Natural killer cell (primary cell): ENCODE measurements around the gene BEND7. TPM values are rescaled to one million over a fixed set of nuclear protein-coding genes. Genes with fewer than 3 reads are reported as not detected.

ENCODE experiments used
- ATAC-seq, 3 donors: fragments of 150-1000 bp in 2 of 3; fragments of 200-7000 bp in 1 of 3; cut with Tn5 transposase; 1 replicate in 1 of 3; 2 replicates in 2 of 3; pipeline ENCODE4 v1.10.0; 2021; ENCODE audit warnings: mild to moderate bottlenecking in 2 of 3, moderate library complexity in 2 of 3
- DNase-seq, 2 donors: peaks; one replicate each; pipeline versions ENCODE4 v3.0.0 to v3.0.0-alpha.2; 2013 to 2021; ENCODE audit warnings: mixed read lengths in 1 of 2
- H3K27ac ChIP-seq: one replicate; pipeline ENCODE4 v1.5.1; 2013; ENCODE audit warnings: mild to moderate bottlenecking, low read length
- H3K27me3 ChIP-seq: one replicate; pipeline ENCODE4 v1.6.1; 2013; ENCODE audit warnings: low read length; ENCODE audit not compliant: control insufficient read depth, insufficient read depth
- H3K36me3 ChIP-seq: one replicate; pipeline ENCODE4 v1.6.1; 2013; ENCODE audit warnings: low read length; ENCODE audit not compliant: control insufficient read depth, insufficient read depth
- H3K4me1 ChIP-seq: one replicate; pipeline ENCODE4 v1.6.1; 2013; ENCODE audit warnings: low read length; ENCODE audit not compliant: control insufficient read depth, insufficient read depth
- H3K4me3 ChIP-seq: one replicate; pipeline ENCODE4 v1.5.1; 2013; ENCODE audit warnings: low read length
- H3K9me3 ChIP-seq: one replicate; pipeline ENCODE4 v1.6.1; 2013; ENCODE audit warnings: low read length; ENCODE audit not compliant: control insufficient read depth, insufficient read depth
- H3K27ac Mint-ChIP-seq, 2 donors: one replicate each; pipeline ENCODE4 v1.8.0; 2022; ENCODE audit warnings: mild to moderate bottlenecking in 2 of 2, mixed read lengths in 2 of 2, moderate library complexity in 1 of 2
- H3K27me3 Mint-ChIP-seq, 2 donors: one replicate each; pipeline ENCODE4 v1.8.0; 2022; ENCODE audit warnings: low read depth in 2 of 2, mixed read lengths in 2 of 2
- H3K36me3 Mint-ChIP-seq: one replicate; pipeline ENCODE4 v1.8.0; 2022; ENCODE audit warnings: mixed read lengths
- H3K4me1 Mint-ChIP-seq, 2 donors: one replicate each; pipeline ENCODE4 v1.8.0; 2022; ENCODE audit warnings: mixed read lengths in 2 of 2
- H3K4me3 Mint-ChIP-seq: one replicate; pipeline ENCODE4 v1.8.0; 2022; ENCODE audit warnings: mild to moderate bottlenecking, moderate library complexity, mixed read lengths
- H3K9me3 Mint-ChIP-seq, 2 donors: one replicate each; pipeline ENCODE4 v1.8.0; 2022; ENCODE audit warnings: mixed read lengths in 2 of 2
- WGBS: methylation state at CpG from one replicate; pipeline ENCODE4 v1.1.7; 2013; ENCODE audit warnings: missing lambda C conversion rate; ENCODE audit not compliant: insufficient coverage; 5-methylcytosine and 5-hydroxymethylcytosine counted together
- intact Hi-C: fragments of 100-400 bp; cut with micrococcal nuclease; formaldehyde crosslinking; loops from one replicate; pipeline ENCODE4 v1.14.2; 2022
- total RNA-seq, 4 donors: library from RNA; stranded (reverse); fragments of 120-200 nt in 1 of 4; gene quantifications; one replicate each; pipeline versions ENCODE4 v1.2.3 to v1.2.4, GENCODE V29; 2013 to 2022
- TF ChIP-seq, protein P1 (sequence below): fragments of 200-600 bp; IDR thresholded peaks from one replicate; pipeline ENCODE4 v1.8.0; 2022; ENCODE audit warnings: antibody characterized with exemption

BEND7 gene
- total RNA-seq, 3 donors from 2014 or later (not counting 1 experiment from before 2014, with no cell fraction given) = 0.38 TPM; not detected in 2

- H3K4me3 ChIP-seq = no peak overlapping the region
- H3K27me3 Mint-ChIP-seq = peaks cover 8 to 18% of the 10 kb centered on the region in 2 donors
- H3K27ac ChIP-seq = no peak overlapping the region
- no peaks in the 10 kb centered on the region for H3K27me3 ChIP-seq
- H3K36me3 Mint-ChIP-seq = no peaks in the 10 kb centered on the region
- no peak for DNase-seq
- H3K4me1 Mint-ChIP-seq = no peaks in the 10 kb centered on the region
- H3K9me3 ChIP-seq = no peaks in the 10 kb centered on the region
- intact Hi-C loops = no loop called here
- H3K4me3 Mint-ChIP-seq = no peak overlapping the region
- ATAC-seq = no peak
- H3K4me1 ChIP-seq = no peaks in the 10 kb centered on the region
- no peaks in the 10 kb centered on the region for H3K36me3 ChIP-seq
- no peak overlapping the region for H3K27ac Mint-ChIP-seq
- H3K9me3 Mint-ChIP-seq = no peaks in the 10 kb centered on the region
- TF ChIP-seq, protein P1, sequence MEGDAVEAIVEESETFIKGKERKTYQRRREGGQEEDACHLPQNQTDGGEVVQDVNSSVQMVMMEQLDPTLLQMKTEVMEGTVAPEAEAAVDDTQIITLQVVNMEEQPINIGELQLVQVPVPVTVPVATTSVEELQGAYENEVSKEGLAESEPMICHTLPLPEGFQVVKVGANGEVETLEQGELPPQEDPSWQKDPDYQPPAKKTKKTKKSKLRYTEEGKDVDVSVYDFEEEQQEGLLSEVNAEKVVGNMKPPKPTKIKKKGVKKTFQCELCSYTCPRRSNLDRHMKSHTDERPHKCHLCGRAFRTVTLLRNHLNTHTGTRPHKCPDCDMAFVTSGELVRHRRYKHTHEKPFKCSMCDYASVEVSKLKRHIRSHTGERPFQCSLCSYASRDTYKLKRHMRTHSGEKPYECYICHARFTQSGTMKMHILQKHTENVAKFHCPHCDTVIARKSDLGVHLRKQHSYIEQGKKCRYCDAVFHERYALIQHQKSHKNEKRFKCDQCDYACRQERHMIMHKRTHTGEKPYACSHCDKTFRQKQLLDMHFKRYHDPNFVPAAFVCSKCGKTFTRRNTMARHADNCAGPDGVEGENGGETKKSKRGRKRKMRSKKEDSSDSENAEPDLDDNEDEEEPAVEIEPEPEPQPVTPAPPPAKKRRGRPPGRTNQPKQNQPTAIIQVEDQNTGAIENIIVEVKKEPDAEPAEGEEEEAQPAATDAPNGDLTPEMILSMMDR = no peak
Measured at GRCh38 chr10:13560597-13560996, 31.8 kb upstream of the BEND7 start.

DNA sequence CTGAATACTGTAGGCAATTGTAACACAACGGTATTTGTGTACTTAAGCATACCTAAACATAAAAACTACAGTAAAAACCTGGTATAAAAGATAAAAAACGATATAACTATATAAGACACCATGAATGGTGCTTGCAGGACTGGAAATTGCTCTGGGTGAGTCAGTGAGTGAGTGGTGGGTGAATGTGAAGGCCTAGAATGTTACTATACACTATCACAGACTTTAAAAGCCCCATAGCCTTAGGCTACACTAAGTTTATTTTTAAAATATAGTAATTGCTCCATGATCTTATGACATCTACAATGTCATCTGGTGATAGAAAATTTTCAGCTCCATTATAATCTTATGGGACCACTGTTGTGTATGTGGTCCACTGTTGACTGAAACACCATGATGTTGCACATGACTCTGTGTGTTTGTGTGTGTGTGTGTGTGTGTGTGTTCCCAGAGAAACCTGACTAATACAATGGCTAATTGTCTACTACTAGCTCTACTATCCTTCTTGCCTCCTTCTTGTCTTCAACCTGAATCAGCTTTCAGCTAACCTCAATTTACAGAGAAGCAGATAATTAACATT, 30.4 kb upstream of the BEND7 start:
- TF ChIP-seq, protein P1 = no peak
- Histone ChIP-seq H3K27me3 (no peaks in the 10 kb centered on the region), H3K4me3 (no peak overlapping the region), H3K4me1 (no peaks in the 10 kb centered on the region), H3K27ac (no peak overlapping the region), H3K36me3 (no peaks in the 10 kb centered on the region), H3K9me3 (no peaks in the 10 kb centered on the region)
- Mint-ChIP-seq H3K27me3 (peaks cover 3 to 12% of the 10 kb centered on the region in 2 donors), H3K4me3 (no peak overlapping the region), H3K9me3 (no peaks in the 10 kb centered on the region), H3K36me3 (no peaks in the 10 kb centered on the region), H3K27ac (no peak overlapping the region), H3K4me1 (no peaks in the 10 kb centered on the region)
- DNase-seq (no peak), ATAC-seq (no peak)
- intact Hi-C loops = no loop called here
- no CpG with 5 or more reads among the region's 2 CpGs for WGBS

DNA sequence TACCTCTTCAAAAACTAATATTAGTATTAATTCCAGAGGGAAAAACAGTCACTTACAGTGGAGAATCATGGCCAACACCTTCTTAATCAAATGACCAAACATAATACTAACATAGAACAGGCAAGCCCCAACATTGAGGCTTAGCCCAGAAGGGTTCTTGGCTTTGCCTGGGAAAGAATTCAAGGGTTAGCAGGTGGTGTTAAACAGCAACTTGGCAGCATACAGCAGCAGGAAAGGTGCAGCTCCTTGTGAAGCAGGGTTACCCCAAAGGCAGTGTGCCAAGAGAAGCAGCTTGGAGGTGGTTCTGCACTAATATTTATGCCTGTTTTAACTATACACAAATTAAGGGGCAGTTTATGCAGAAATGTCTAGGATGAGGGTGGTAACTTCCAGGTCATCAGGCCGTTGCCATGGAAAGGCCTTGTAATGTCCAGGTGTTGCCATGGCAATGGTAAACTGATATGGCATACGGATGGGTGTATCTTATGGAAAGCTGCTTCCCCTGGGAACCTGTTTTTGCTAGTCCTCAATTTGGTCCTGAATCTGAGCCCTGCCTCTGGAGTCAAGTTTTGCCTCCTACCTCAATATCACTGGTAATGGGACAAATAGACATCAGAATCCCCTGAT, 27.2 kb upstream of the BEND7 start:
- Mint-ChIP-seq H3K4me1 (no peaks in the 10 kb centered on the region), H3K36me3 (peaks cover 6% of the 10 kb centered on the region), H3K9me3 (peaks cover 0 to 4% of the 10 kb centered on the region in 2 donors), H3K27me3 (peaks cover 8 to 23% of the 10 kb centered on the region in 2 donors), H3K4me3 (no peak overlapping the region), H3K27ac (no peak overlapping the region)
- H3K27me3 ChIP-seq = no peaks in the 10 kb centered on the region
- DNase-seq (no peak), ATAC-seq (no peak)
- no peaks in the 10 kb centered on the region for H3K9me3 ChIP-seq
- no peak overlapping the region for H3K27ac ChIP-seq
- WGBS = 84% methylated on average over 2 of the region's 2 CpGs
- intact Hi-C loops = no loop called here
- no peaks in the 10 kb centered on the region for H3K4me1 ChIP-seq
- TF ChIP-seq, protein P1 = no peak
- H3K36me3 ChIP-seq = no peaks in the 10 kb centered on the region
- H3K4me3 ChIP-seq = no peak overlapping the region

DNA sequence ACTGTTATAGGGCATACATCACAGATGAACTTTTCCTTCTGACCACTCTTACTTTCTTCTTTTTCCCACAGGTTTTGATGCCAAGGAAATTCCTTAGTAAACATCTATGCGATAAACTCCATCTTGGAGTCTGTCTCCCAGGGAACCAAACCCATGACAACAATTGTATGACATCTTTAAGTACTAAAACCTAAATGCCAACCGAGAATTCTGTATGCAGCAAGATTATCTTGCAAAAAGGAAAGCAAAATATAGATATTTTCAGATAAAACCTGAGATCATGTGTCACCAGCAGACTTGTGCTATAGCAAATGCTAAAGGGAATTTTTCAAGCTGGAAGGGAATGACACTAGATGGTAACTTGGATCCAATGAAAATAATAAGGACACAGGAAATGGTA, 22.0 kb upstream of the BEND7 start:
- peaks cover 6 to 11% of the 10 kb centered on the region in 2 donors for H3K9me3 Mint-ChIP-seq
- no peak overlapping the region for H3K27ac ChIP-seq
- H3K4me3 ChIP-seq = no peak overlapping the region
- intact Hi-C loops = no loop called here
- H3K9me3 ChIP-seq = peaks cover 6% of the 10 kb centered on the region
- H3K36me3 ChIP-seq = no peaks in the 10 kb centered on the region
- no peaks in the 10 kb centered on the region for H3K4me1 ChIP-seq
- TF ChIP-seq, protein P1 = no peak
- H3K27me3 Mint-ChIP-seq = peaks cover 16 to 45% of the 10 kb centered on the region in 2 donors
- DNase-seq = no peak
- H3K4me1 Mint-ChIP-seq = no peaks in the 10 kb centered on the region
- 78% methylated on average over 2 of the region's 2 CpGs for WGBS
- no peak overlapping the region for H3K27ac Mint-ChIP-seq
- H3K27me3 ChIP-seq = peaks cover 4% of the 10 kb centered on the region
- ATAC-seq = no peak
- no peak overlapping the region for H3K4me3 Mint-ChIP-seq
- peaks cover 18% of the 10 kb centered on the region for H3K36me3 Mint-ChIP-seq
